HepG2 (cell line): ENCODE measurements around the gene PEBP1. TPM values are rescaled to one million over a fixed set of nuclear protein-coding genes. Genes with fewer than 3 reads are reported as not detected.

Source experiments
- BATF2 ChIP-seq: sonication (generic); formaldehyde crosslinking; IDR thresholded peaks from 2 replicates; pipeline ENCODE4 v1.8.0; 2022; ENCODE audit warnings: mild to moderate bottlenecking, missing genetic modification reagents, moderate library complexity
- DBP ChIP-seq: sonication (generic); formaldehyde crosslinking; IDR thresholded peaks from 2 replicates; pipeline ENCODE4 v1.4.0; 2020; ENCODE audit warnings: missing genetic modification reagents; ENCODE audit errors: not compliant biosample characterization
- FIP1L1 ChIP-seq: fragments of 200-400 bp; formaldehyde crosslinking; IDR thresholded peaks from 2 replicates; pipeline ENCODE4 v1.6.1; 2018; ENCODE audit warnings: low read depth, mild to moderate bottlenecking, low read length, moderate library complexity, borderline replicate concordance; ENCODE audit not compliant: insufficient read depth
- FLYWCH1 ChIP-seq: sonication (generic); formaldehyde crosslinking; IDR thresholded peaks from 2 replicates; pipeline ENCODE4 v1.8.1; 2023; ENCODE audit warnings: mild to moderate bottlenecking, missing genetic modification reagents
- HOXA9 ChIP-seq: sonication (generic); formaldehyde crosslinking; IDR thresholded peaks from 2 replicates; pipeline ENCODE4 v1.8.1; 2022; ENCODE audit warnings: missing genetic modification reagents, mild to moderate bottlenecking, moderate library complexity, borderline replicate concordance
- KMT2A ChIP-seq: sonication (generic); formaldehyde crosslinking; IDR thresholded peaks from 2 replicates; pipeline ENCODE4 v1.4.0; 2020; ENCODE audit warnings: missing genetic modification reagents
- POGK ChIP-seq: sonication (generic); formaldehyde crosslinking; conservative IDR thresholded peaks from 2 replicates; pipeline ENCODE4 v1.8.0; 2022; ENCODE audit warnings: mild to moderate bottlenecking, moderate library complexity, missing genetic modification reagents
- POLR2G ChIP-seq: fragments of 200-400 bp; formaldehyde crosslinking; IDR thresholded peaks from 2 replicates; pipeline ENCODE4 v1.6.1; 2018; ENCODE audit warnings: mild to moderate bottlenecking, low read depth, low read length, moderate library complexity
- PPARG ChIP-seq: conservative IDR thresholded peaks from 2 replicates; pipeline ENCODE4 v1.6.1; 2016; ENCODE audit warnings: missing biosample characterization, missing genetic modification reagents
- RFXANK ChIP-seq: IDR thresholded peaks from 2 replicates; pipeline ENCODE4 v1.6.1; 2016
- SPEN ChIP-seq: sonication (generic); formaldehyde crosslinking; IDR thresholded peaks from 2 replicates; pipeline ENCODE4 v1.5.1; 2020; ENCODE audit warnings: low read depth, mild to moderate bottlenecking, missing genetic modification reagents
- SRSF9 ChIP-seq: fragments of 200-400 bp; formaldehyde crosslinking; IDR thresholded peaks from 2 replicates; pipeline ENCODE4 v1.6.1; 2018; ENCODE audit warnings: borderline replicate concordance, mild to moderate bottlenecking, low read depth, low read length; ENCODE audit not compliant: insufficient read depth, poor library complexity, severe bottlenecking
- XBP1 ChIP-seq: sonication (generic); formaldehyde crosslinking; IDR thresholded peaks from 2 replicates; pipeline ENCODE4 v1.5.0; 2020; ENCODE audit warnings: missing genetic modification reagents
- ZEB1 ChIP-seq: IDR thresholded peaks from 2 replicates; pipeline ENCODE4 v1.6.1; 2012; ENCODE audit warnings: mild to moderate bottlenecking, low read depth, inconsistent platforms; ENCODE audit not compliant: insufficient replicate concordance
- ZFP1 ChIP-seq: IDR thresholded peaks from 2 replicates; pipeline ENCODE4 v1.6.1; 2016
- ZFP90 ChIP-seq: sonication (generic); formaldehyde crosslinking; IDR thresholded peaks from 2 replicates; pipeline ENCODE4 v1.8.0; 2022; ENCODE audit warnings: missing genetic modification reagents, mild to moderate bottlenecking, inconsistent platforms, borderline replicate concordance
- ZMAT5 ChIP-seq: sonication (generic); formaldehyde crosslinking; IDR thresholded peaks from 2 replicates; pipeline ENCODE4 v1.5.0; 2020; ENCODE audit warnings: mild to moderate bottlenecking, low read depth, missing genetic modification reagents, borderline replicate concordance
- ZNF207 ChIP-seq: fragments of 450-650 bp; IDR thresholded peaks from 2 replicates; pipeline ENCODE4 v1.6.1; 2016; ENCODE audit warnings: antibody characterized with exemption, borderline replicate concordance
- ZNF260 ChIP-seq: sonication (generic); formaldehyde crosslinking; IDR thresholded peaks from 2 replicates; pipeline ENCODE4 v1.4.0; 2020; ENCODE audit warnings: missing genetic modification reagents, low read depth, mild to moderate bottlenecking, borderline replicate concordance
- ZNF337 ChIP-seq: sonication (generic); formaldehyde crosslinking; IDR thresholded peaks from 2 replicates; pipeline ENCODE4 v1.5.1; 2020; ENCODE audit warnings: missing genetic modification reagents, low read depth, mild to moderate bottlenecking, borderline replicate concordance
- ZNF530 ChIP-seq: sonication (generic); formaldehyde crosslinking; IDR thresholded peaks from 2 replicates; pipeline ENCODE4 v1.5.0; 2020; ENCODE audit warnings: low read depth, mild to moderate bottlenecking, missing genetic modification reagents
- ZNF543 ChIP-seq: sonication (generic); formaldehyde crosslinking; IDR thresholded peaks from 2 replicates; pipeline ENCODE4 v1.4.0; 2020; ENCODE audit warnings: mild to moderate bottlenecking, missing genetic modification reagents
- ZNF772 ChIP-seq: sonication (generic); formaldehyde crosslinking; IDR thresholded peaks from 2 replicates; pipeline ENCODE4 v1.5.0; 2020; ENCODE audit warnings: mild to moderate bottlenecking, missing genetic modification reagents
- ZNF782 ChIP-seq: sonication (generic); formaldehyde crosslinking; IDR thresholded peaks from 2 replicates; pipeline ENCODE4 v1.4.0; 2020; ENCODE audit warnings: missing genetic modification reagents, mild to moderate bottlenecking, borderline replicate concordance
- polyA plus RNA-seq, 8 experiments: library from polyadenylated mRNA; depleted of rRNA in 3 of 8; stranded (reverse) in 7 of 8; unstranded in 1 of 8; fragments of >200 nt; fragmentation: Illumina TruSeq in 4 of 8; extraction: Trizol in 4 of 8; gene quantifications; 2 replicates each; pipeline versions ENCODE4 v1.2.1 to v1.2.3, GENCODE V29; 2011 to 2016; ENCODE audit warnings: low read depth in 4 of 8, missing spikeins in 1 of 8, mixed read lengths in 1 of 8; ENCODE audit not compliant: insufficient read depth in 1 of 8
- total RNA-seq, 5 experiments: library from RNA; depleted of rRNA; stranded (reverse); fragments of >200 nt; fragmentation: Illumina TruSeq; extraction: Trizol; gene quantifications; 2 replicates each; pipeline ENCODE4 v1.2.3, GENCODE V29; 2016; ENCODE audit warnings: low read depth in 1 of 5

Gene PEBP1
- total and polyA plus RNA-seq, 2 of the 13 experiments (the other 11 are each of a cell fraction or from before 2014, with no cell fraction given), result 538 to 1,505 TPM

- TF ChIP-seq ZEB1 (peak; percentile 67), FIP1L1 (no peak), POLR2G (peak; percentile 87), PPARG (CRISPR knock-in tag) (0 out of 2 replicates have a peak, but pooled peaks have one; percentile 15), ZNF207 (no peak), ZNF530 (no peak), ZNF782 (CRISPR knock-in tag) (no peak), ZFP90 (CRISPR knock-in tag) (peak; percentile 66), ZNF337 (CRISPR knock-in tag) (no peak; the same call in 1 of the 2 replicates), HOXA9 (CRISPR knock-in tag) (no peak), DBP (no peak), ZFP1 (CRISPR knock-in tag) (no peak; the same call in 1 of the 2 replicates), SPEN (CRISPR knock-in tag) (peak; percentile 53; the same call in 1 of the 2 replicates), ZNF772 (CRISPR knock-in tag) (no peak), ZMAT5 (no peak), XBP1 (CRISPR knock-in tag) (no peak), POGK (CRISPR knock-in tag) (0 out of 2 replicates have a peak, but pooled peaks have one; percentile 64), BATF2 (no peak), ZNF543 (0 out of 2 replicates have a peak, but pooled peaks have one; percentile 29), SRSF9 (no peak), KMT2A (CRISPR knock-in tag) (peak; percentile 55; the same call in 1 of the 2 replicates), ZNF260 (CRISPR knock-in tag) (no peak), FLYWCH1 (CRISPR knock-in tag) (no peak), RFXANK (no peak)
These were observed 32.1 kb upstream of the PEBP1 start, which contains the start of gene VSIG10 (continued) for GRCh38 chr12:118103601-118104382.
